ENCODE results near the gene TMEM132D.

- TF ChIP-seq CTCF (IDR thresholded peaks at IDR 0.05) (no peak), POLR2AphosphoS5 (IDR thresholded peaks at IDR 0.05; ENCODE audit: low read depth, low read length) (no peak), REST (IDR thresholded peaks at IDR 0.05; ENCODE audit: insufficient read depth in 1 of 2, low read depth in 2 of 2, low read length in 1 of 2) (no peak), SIN3A (IDR thresholded peaks at IDR 0.05; ENCODE audit: borderline replicate concordance, insufficient read depth, low read depth, low read length) (no peak), TCF7L2 (IDR thresholded peaks at IDR 0.05; ENCODE audit: low read depth, low read length) (no peak)
Measured at GRCh38 chr12:129213551-129213950, 690.3 kb downstream of the TMEM132D start.
